ENCODE data around the gene AKR1B1. TPM values are rescaled to one million over a fixed set of nuclear protein-coding genes. Genes with fewer than 3 reads are reported as not detected.

The AKR1B1 gene
- total RNA-seq, 1 donor from 2014 or later = 88.9 TPM

- TF ChIP-seq CTCF (IDR thresholded peaks at IDR 0.05) = no peak
- ChIA-PET CTCF (no interaction called here), POLR2A (no interaction called here)
- intact Hi-C loops (cut with micrococcal nuclease) = no loop called here
- Mint-ChIP-seq H3K27ac (no peak overlapping the region), H3K27me3 (no peaks in the 10 kb centered on the region), H3K4me1 (peaks cover 13% of the 10 kb centered on the region), H3K9me3 (no peaks in the 10 kb centered on the region), H3K4me3 (no peak overlapping the region), H3K36me3 (ENCODE audit: low read depth) (peaks cover 82% of the 10 kb centered on the region)
- ATAC-seq (ENCODE audit: low read depth) (no peak), DNase-seq (no peak)
Observed at GRCh38 chr7:134448356-134449229, 10.3 kb downstream of the AKR1B1 start.

GRCh38 chr7:134447383-134447782 lies 11.5 kb downstream of the AKR1B1 start:
- H3K4me1 Mint-ChIP-seq = peaks cover 4% of the 10 kb centered on the region
- no peak overlapping the region for H3K27ac Mint-ChIP-seq
- DNase-seq (no peak), ATAC-seq (ENCODE audit: low read depth) (no peak)
- intact Hi-C loops (cut with micrococcal nuclease) = no loop called here
- CTCF ChIA-PET = no interaction called here
- H3K36me3 Mint-ChIP-seq (ENCODE audit: low read depth) = peaks cover 94% of the 10 kb centered on the region
- POLR2A ChIA-PET = no interaction called here
- no peak for TF ChIP-seq CTCF (IDR thresholded peaks at IDR 0.05)
- H3K27me3 Mint-ChIP-seq = no peaks in the 10 kb centered on the region
- H3K4me3 Mint-ChIP-seq = no peak overlapping the region
- no peaks in the 10 kb centered on the region for H3K9me3 Mint-ChIP-seq

GRCh38 chr7:134446923-134447322 lies 12.0 kb downstream of the AKR1B1 start:
- Mint-ChIP-seq H3K4me3 (no peak overlapping the region), H3K9me3 (no peaks in the 10 kb centered on the region), H3K27ac (no peak overlapping the region), H3K36me3 (ENCODE audit: low read depth) (peaks cover 94% of the 10 kb centered on the region), H3K4me1 (no peaks in the 10 kb centered on the region), H3K27me3 (no peaks in the 10 kb centered on the region)
- no peak for TF ChIP-seq CTCF (IDR thresholded peaks at IDR 0.05)
- POLR2A ChIA-PET = no interaction called here
- CTCF ChIA-PET = interaction anchor here (1.1 kb wide), 1 partner anchor 13 kb away, joined by 3 read pairs; no protein-coding TSS in a partner anchor
- ATAC-seq (ENCODE audit: low read depth) (no peak), DNase-seq (no peak)
- intact Hi-C loops (cut with micrococcal nuclease) = no loop called here

GRCh38 chr7:134446446-134446845 lies 12.5 kb downstream of the AKR1B1 start:
- Mint-ChIP-seq H3K4me1 (no peaks in the 10 kb centered on the region), H3K9me3 (no peaks in the 10 kb centered on the region), H3K4me3 (no peak overlapping the region), H3K27me3 (no peaks in the 10 kb centered on the region), H3K36me3 (ENCODE audit: low read depth) (peaks cover 96% of the 10 kb centered on the region), H3K27ac (no peak overlapping the region)
- DNase-seq (no peak), ATAC-seq (ENCODE audit: low read depth) (no peak)
- intact Hi-C loops (cut with micrococcal nuclease) = no loop called here
- POLR2A ChIA-PET = no interaction called here
- no peak for TF ChIP-seq CTCF (IDR thresholded peaks at IDR 0.05)
- CTCF ChIA-PET = interaction anchor here (1.1 kb wide), 1 partner anchor 13 kb away, joined by 3 read pairs; no protein-coding TSS in a partner anchor

GRCh38 chr7:134444961-134445315 lies 14.0 kb downstream of the AKR1B1 start:
- Mint-ChIP-seq H3K4me1 (no peaks in the 10 kb centered on the region), H3K27ac (no peak overlapping the region), H3K27me3 (no peaks in the 10 kb centered on the region), H3K36me3 (ENCODE audit: low read depth) (peaks cover 97% of the 10 kb centered on the region), H3K4me3 (no peak overlapping the region), H3K9me3 (no peaks in the 10 kb centered on the region)
- ChIA-PET CTCF (no interaction called here), POLR2A (no interaction called here)
- ATAC-seq (ENCODE audit: low read depth) = no peak
- TF ChIP-seq CTCF (IDR thresholded peaks at IDR 0.05) = no peak
- DNase-seq = no peak
- intact Hi-C loops (cut with micrococcal nuclease) = no loop called here

All from activated B cell treated with CpG ODN at 0.5 μM for 24 hours (primary cell).